H1 (cell line): ENCODE results near the gene ZYG11B. TPM values are rescaled to one million over a fixed set of nuclear protein-coding genes. Genes with fewer than 3 reads are reported as not detected.

Experiments
- CTCF ChIA-PET: fragments of 300-600 bp; sonication (Branson Sonifier 250); formaldehyde crosslinking; loops from one replicate; lab custom pipeline; 2021; ENCODE audit not compliant: partially characterized antibody; lab: Charles Lee
- POLR2A ChIA-PET: fragments of 300-600 bp; sonication (Branson Sonifier 250); formaldehyde crosslinking; loops from one replicate; lab custom pipeline; 2021; ENCODE audit warnings: inconsistent platforms; ENCODE audit not compliant: partially characterized antibody; lab: Charles Lee
- DNase-seq, 2 experiments: peaks; one replicate each; pipeline versions ENCODE4 v3.0.0 to v3.0.0-alpha.2; 2010 to 2022; ENCODE audit warnings: low spot score in 2 of 2, low read depth in 1 of 2, mixed read lengths in 1 of 2
- FAIRE-seq: peaks from 2 replicates; lab custom pipeline; 2011; peaks lifted over from hg19 to GRCh38; lab: Jason Lieb, UNC
- H2AFZ ChIP-seq: 2 replicates; pipeline ENCODE4 v1.8.1; 2012; ENCODE audit warnings: low read length, inconsistent platforms
- H2AK5ac ChIP-seq: 2 replicates; pipeline ENCODE4 v1.6.1; 2013; ENCODE audit warnings: low read depth, low read length
- H2BK120ac ChIP-seq: replicated peaks from 2 replicates; pipeline ENCODE3; 2013; ENCODE audit warnings: low read depth, low read length, inconsistent platforms
- H2BK12ac ChIP-seq: 2 replicates; pipeline ENCODE4 v1.6.1; 2013; ENCODE audit warnings: low read depth, low read length
- H2BK15ac ChIP-seq: 2 replicates; pipeline ENCODE4 v1.6.1; 2013; ENCODE audit warnings: low read length
- H2BK20ac ChIP-seq: 2 replicates; pipeline ENCODE4 v1.6.1; 2013; ENCODE audit warnings: low read length
- H2BK5ac ChIP-seq: 2 replicates; pipeline ENCODE4 v1.6.1; 2013; ENCODE audit warnings: low read depth, low read length
- H3K14ac ChIP-seq: 2 replicates; pipeline ENCODE4 v1.6.1; 2013; ENCODE audit warnings: inconsistent platforms; ENCODE audit not compliant: insufficient read length
- H3K18ac ChIP-seq: 2 replicates; pipeline ENCODE4 v1.6.1; 2013; ENCODE audit warnings: low read length; ENCODE audit errors: extremely low read depth
- H3K23ac ChIP-seq: 2 replicates; pipeline ENCODE4 v1.6.1; 2013; ENCODE audit warnings: inconsistent platforms; ENCODE audit not compliant: insufficient read length
- H3K23me2 ChIP-seq: 2 replicates; pipeline ENCODE4 v1.6.1; 2013; ENCODE audit warnings: low read depth, low read length
- H3K27ac ChIP-seq: 2 replicates; pipeline ENCODE4 v1.6.1; 2011; ENCODE audit warnings: low read depth, low read length, inconsistent platforms
- H3K27me3 ChIP-seq, 4 experiments: replicated peaks in 1 of 4; 1 replicate in 1 of 4; 2 replicates in 3 of 4; pipeline versions ENCODE4 v1.6.1 to v1.8.1; 2011 to 2013; ENCODE audit warnings: low read length in 3 of 4, mild to moderate bottlenecking in 3 of 4, inconsistent platforms in 2 of 4, mixed read lengths in 2 of 4, moderate library complexity in 1 of 4; ENCODE audit not compliant: control insufficient read depth in 3 of 4, insufficient read depth in 3 of 4; ENCODE audit errors: extremely low read depth in 1 of 4
- H3K36me3 ChIP-seq, 4 experiments: 2 replicates each; pipeline versions ENCODE4 v1.6.1 to v1.8.1; 2011 to 2013; ENCODE audit warnings: mild to moderate bottlenecking in 4 of 4, low read length in 3 of 4, moderate library complexity in 2 of 4, control low read depth in 1 of 4, inconsistent platforms in 1 of 4; ENCODE audit not compliant: insufficient read depth in 4 of 4, control insufficient read depth in 2 of 4
- H3K4ac ChIP-seq: replicated peaks from 2 replicates; pipeline ENCODE3; 2013; ENCODE audit warnings: low read length, low read depth, mixed read lengths, inconsistent platforms; ENCODE audit not compliant: insufficient read length
- H3K4me1 ChIP-seq, 4 experiments: replicated peaks in 1 of 4; 1 replicate in 1 of 4; 2 replicates in 3 of 4; pipeline versions ENCODE4 v1.6.1 to v1.8.1; 2011 to 2013; ENCODE audit warnings: low read length in 3 of 4, inconsistent platforms in 2 of 4, mixed read lengths in 1 of 4; ENCODE audit not compliant: insufficient read depth in 4 of 4, control insufficient read depth in 3 of 4
- H3K4me2 ChIP-seq, 2 experiments: 2 replicates each; pipeline versions ENCODE4 v1.6.1 to v1.8.1; 2011 to 2013; ENCODE audit warnings: low read depth in 2 of 2, low read length in 2 of 2, control low read depth in 1 of 2, inconsistent platforms in 1 of 2, mild to moderate bottlenecking in 1 of 2; ENCODE audit not compliant: insufficient read depth in 1 of 2
- H3K4me3 ChIP-seq, 4 experiments: fragments of 200-600, 300-600 bp in 1 of 4; sonication (generic), shearing (Covaris generic), sonication (Bioruptor Twin) in 1 of 4; 2 replicates each; pipeline versions ENCODE4 v1.5.1 to v1.8.1; 2011 to 2016; ENCODE audit warnings: low read length in 4 of 4, low read depth in 3 of 4, control low read depth in 2 of 4, inconsistent platforms in 2 of 4, mild to moderate bottlenecking in 2 of 4, mixed read lengths in 1 of 4, moderate library complexity in 1 of 4; ENCODE audit not compliant: insufficient read depth in 2 of 4; ENCODE audit errors: extremely low read depth in 1 of 4
- H3K56ac ChIP-seq: replicated peaks from 2 replicates; pipeline ENCODE3; 2013; ENCODE audit warnings: low read depth, mild to moderate bottlenecking, mixed read lengths, low read length, inconsistent platforms; ENCODE audit not compliant: insufficient read length
- H3K79me1 ChIP-seq: 2 replicates; pipeline ENCODE4 v1.6.1; 2013; ENCODE audit warnings: low read depth, low read length, control low read depth
- H3K79me2 ChIP-seq, 2 experiments: 2 replicates each; pipeline versions ENCODE4 v1.6.1 to v1.8.1; 2012 to 2013; ENCODE audit warnings: low read length in 2 of 2, mild to moderate bottlenecking in 2 of 2, inconsistent platforms in 1 of 2; ENCODE audit not compliant: insufficient read depth in 2 of 2, control insufficient read depth in 1 of 2
- H3K9ac ChIP-seq, 4 experiments: replicated peaks in 1 of 4; 1 replicate in 1 of 4; 2 replicates in 3 of 4; pipeline versions ENCODE4 v1.6.1 to v1.8.1; 2011 to 2013; ENCODE audit warnings: low read depth in 3 of 4, low read length in 3 of 4, control low read depth in 2 of 4, mild to moderate bottlenecking in 2 of 4, moderate library complexity in 2 of 4, inconsistent platforms in 1 of 4; ENCODE audit errors: extremely low read depth in 1 of 4
- H3K9me3 ChIP-seq, 2 experiments: 2 replicates each; pipeline versions ENCODE4 v1.6.1 to v1.8.1; 2012 to 2013; ENCODE audit warnings: mild to moderate bottlenecking in 2 of 2, moderate library complexity in 2 of 2, control low read depth in 1 of 2, inconsistent platforms in 1 of 2, low read depth in 1 of 2, low read length in 1 of 2, mixed read lengths in 1 of 2; ENCODE audit not compliant: insufficient read depth in 2 of 2
- H4K20me1 ChIP-seq, 2 experiments: replicated peaks in 1 of 2; 2 replicates each; pipeline versions ENCODE3 to v1.8.1; 2011 to 2013; ENCODE audit warnings: inconsistent platforms in 2 of 2, low read length in 2 of 2, mild to moderate bottlenecking in 1 of 2; ENCODE audit not compliant: insufficient read depth in 2 of 2, control insufficient read depth in 1 of 2
- H4K5ac ChIP-seq: 2 replicates; pipeline ENCODE4 v1.6.1; 2013; ENCODE audit warnings: low read length, low read depth, mixed read lengths, inconsistent platforms; ENCODE audit not compliant: insufficient read length
- H4K8ac ChIP-seq: 2 replicates; pipeline ENCODE4 v1.8.0; 2013; ENCODE audit warnings: mild to moderate bottlenecking, moderate library complexity, low read length, inconsistent platforms; ENCODE audit not compliant: insufficient read depth; ENCODE audit errors: extremely low read depth
- H4K91ac ChIP-seq: replicated peaks from 2 replicates; pipeline ENCODE3; 2013; ENCODE audit warnings: low read length, mixed read lengths, inconsistent platforms; ENCODE audit not compliant: insufficient read length
- BACH1 ChIP-seq: IDR thresholded peaks from 2 replicates; pipeline ENCODE4 v1.6.1; 2012; ENCODE audit warnings: low read length, improper control_type of control experiment
- CBX8 ChIP-seq: fragments of 300-800, 300-1000 bp; sonication (generic); IDR thresholded peaks from 2 replicates; pipeline ENCODE4 v1.7.1; 2016; ENCODE audit warnings: low read depth, low read length, borderline replicate concordance
- E2F6 ChIP-seq: IDR thresholded peaks from 2 replicates; pipeline ENCODE4 v1.6.1; 2012; ENCODE audit warnings: inconsistent platforms
- FOSL1 ChIP-seq: IDR thresholded peaks from 2 replicates; pipeline ENCODE4 v1.6.1; 2011; ENCODE audit warnings: mild to moderate bottlenecking, low read depth, low read length, moderate library complexity; ENCODE audit not compliant: insufficient read depth
- HDAC6 ChIP-seq: IDR thresholded peaks from one replicate; pipeline ENCODE4 v1.7.1; 2012; ENCODE audit warnings: low read depth, mild to moderate bottlenecking, inconsistent platforms, low read length, moderate library complexity
- JUN ChIP-seq: IDR thresholded peaks from 2 replicates; pipeline ENCODE4 v1.6.1; 2011; ENCODE audit warnings: low read depth, mild to moderate bottlenecking, improper control_type of control experiment, low read length
- POLR2A ChIP-seq, 2 experiments: IDR thresholded peaks; 1 replicate in 1 of 2; 2 replicates in 1 of 2; pipeline ENCODE4 v1.6.1; 2011; ENCODE audit warnings: low read depth in 2 of 2, low read length in 2 of 2, mild to moderate bottlenecking in 2 of 2; ENCODE audit errors: control extremely low read depth in 1 of 2
- POU5F1 ChIP-seq: IDR thresholded peaks from 2 replicates; pipeline ENCODE4 v1.6.1; 2011; ENCODE audit warnings: low read depth, mild to moderate bottlenecking, low read length, moderate library complexity
- SAP30 ChIP-seq: fragments of 300-600 bp; sonication (generic); IDR thresholded peaks from 2 replicates; pipeline ENCODE4 v1.7.1; 2012; ENCODE audit warnings: low read length, moderate library complexity, mild to moderate bottlenecking, inconsistent platforms; ENCODE audit not compliant: insufficient read depth, insufficient replicate concordance
- SUZ12 ChIP-seq: fragments of 200-600 bp; sonication (generic); IDR thresholded peaks from 2 replicates; pipeline ENCODE4 v1.6.1; 2012; ENCODE audit warnings: mild to moderate bottlenecking, inconsistent platforms, low read length, moderate library complexity, mixed read lengths
- TCF12 ChIP-seq: IDR thresholded peaks from 2 replicates; pipeline ENCODE4 v1.6.1; 2011; ENCODE audit warnings: low read depth, mild to moderate bottlenecking, low read length
- WGBS, 2 experiments: shearing (Covaris generic) in 1 of 2; methylation state at CpG; one replicate each; pipeline versions ENCODE4 v1.1.6 to v1.1.7; 2013 to 2015; ENCODE audit warnings: low lambda C conversion rate in 2 of 2, mixed read lengths in 2 of 2, inconsistent platforms in 1 of 2, low coverage in 1 of 2, missing lambda C conversion rate in 1 of 2; ENCODE audit not compliant: insufficient replicate concordance in 2 of 2, insufficient coverage in 1 of 2, insufficient read length in 1 of 2; ENCODE audit errors: extremely low coverage in 1 of 2, missing lambda C conversion rate in 1 of 2; 5-methylcytosine and 5-hydroxymethylcytosine counted together
- polyA plus RNA-seq, 7 experiments: library from polyadenylated mRNA; depleted of rRNA in 3 of 7; stranded (reverse) in 5 of 7; unstranded in 2 of 7; fragments of >200 nt in 5 of 7; fragments of 200-250 nt in 2 of 7; gene quantifications; 1 replicate in 5 of 7; 2 replicates in 1 of 7; 4 replicates in 1 of 7; pipeline versions ENCODE4 v1.2.1 to v1.2.3, GENCODE V29; 2011 to 2013; ENCODE audit warnings: missing spikeins in 2 of 7, mixed read lengths in 2 of 7
- total RNA-seq: library from RNA; stranded (reverse); fragmentation: NEBNext Ultra II Directional; extraction: Animal tissue kit (Norgen Biotek cat#: 25700); gene quantifications from 2 replicates; pipeline ENCODE4 v1.2.1, GENCODE V29; 2021

ZYG11B gene
- total and polyA plus RNA-seq, 2 of the 8 experiments (the other 6 are each of a cell fraction or from before 2014, with no cell fraction given), result 4.4 to 20.9 TPM

- POLR2A ChIA-PET, result interaction anchor here (0.6 kb wide), 1 partner anchor 55 kb away, joined by 3 read pairs; no protein-coding TSS in a partner anchor
- Histone ChIP-seq H3K9me3 (peaks cover 0 to 3% of the 10 kb centered on the region in 2 experiments; a peak in 1 of 4 replicates), H3K23me2 (no peaks in the 10 kb centered on the region)
Observed at GRCh38 chr1:52741259-52741658, 15.0 kb downstream of the ZYG11B start.

More at GRCh38 chr1:52741259-52741658, 15.0 kb downstream of the ZYG11B start:
- H3K9ac ChIP-seq, result no peak overlapping the region
- H2BK120ac ChIP-seq, result no peak overlapping the region
- no peak overlapping the region for H3K4me3 ChIP-seq
- H3K18ac ChIP-seq, result no peak overlapping the region
- no peak overlapping the region for H2BK20ac ChIP-seq
- H4K91ac ChIP-seq, result no peak overlapping the region
- H3K4me2 ChIP-seq, result no peak overlapping the region
- H2BK5ac ChIP-seq, result no peak overlapping the region
- 92% methylated on average over 2 of the region's 3 CpGs; no CpG with 5 or more reads in 1 of the 2 experiments for WGBS, 2 experiments
- H3K36me3 ChIP-seq, result no peaks in the 10 kb centered on the region; a peak in 1 of 8 replicates
- H2BK12ac ChIP-seq, result no peak overlapping the region
- no peak overlapping the region for H2AFZ ChIP-seq
- no peak overlapping the region for H3K23ac ChIP-seq
- H4K5ac ChIP-seq, result no peak overlapping the region
- CTCF ChIA-PET, result no interaction called here
- no peaks in the 10 kb centered on the region for H3K79me1 ChIP-seq
- no peak overlapping the region for H3K14ac ChIP-seq
- no peaks in the 10 kb centered on the region for H3K27me3 ChIP-seq
- FAIRE-seq (no peak), DNase-seq (no peak)
- H2AK5ac ChIP-seq, result no peak overlapping the region
- no peaks in the 10 kb centered on the region; a peak in 1 of 7 replicates for H3K4me1 ChIP-seq
- no peak overlapping the region for H4K8ac ChIP-seq
- TF ChIP-seq SAP30 (no peak), FOSL1 (no peak), HDAC6 (no peak), BACH1 (no peak), JUN (no peak), E2F6 (no peak), CBX8 (no peak), TCF12 (no peak), POLR2A (IDR thresholded peaks at IDR 0.05; ENCODE audit: control extremely low read depth in 1 of 2, low read depth in 2 of 2, low read length in 2 of 2) (no peak), POU5F1 (no peak), SUZ12 (no peak)
- H2BK15ac ChIP-seq, result no peak overlapping the region
- H3K4ac ChIP-seq, result no peak overlapping the region
- H3K27ac ChIP-seq, result no peak overlapping the region
- H3K79me2 ChIP-seq, result peaks cover 0 to 8% of the 10 kb centered on the region in 2 experiments; a peak in 1 of 4 replicates
- no peak overlapping the region for H3K56ac ChIP-seq
- H4K20me1 ChIP-seq, result peaks cover 0 to 1% of the 10 kb centered on the region in 2 experiments
